Uterus (tissue), 2 donors: ENCODE results near the gene SAMD1.

Source experiments
- CTCF ChIP-seq, 4 experiments: fragments of 200-600 bp in 2 of 4; fragments of 450-650 bp in 2 of 4; sonication (generic) in 2 of 4; IDR thresholded peaks; one replicate each; pipeline ENCODE4 v1.5.1; 2016 to 2019; ENCODE audit warnings: antibody characterized with exemption in 4 of 4, mild to moderate bottlenecking in 2 of 4, moderate library complexity in 1 of 4
- POLR2A ChIP-seq, 2 donors: fragments of 450-650 bp; IDR thresholded peaks; one replicate each; pipeline ENCODE4 v1.6.1; 2016; ENCODE audit warnings: antibody characterized with exemption in 2 of 2, mild to moderate bottlenecking in 1 of 2, moderate library complexity in 1 of 2

- TF ChIP-seq CTCF (IDR thresholded peaks at IDR 0.05) (no peak), POLR2A (IDR thresholded peaks at IDR 0.05) (no peak)
These were observed 32.1 kb downstream of the SAMD1 start for GRCh38 chr19:14058182-14059092.
